Stimulated activated CD4-positive, alpha-beta T cell treated with anti-CD3 and anti-CD28 coated beads, Interleukin-2, amount 100 ng/mL, for 48 hours (primary cell): ENCODE measurements around the gene HENMT1.
"Not testable (repeated sequence)": the region's sequence is repeated elsewhere in the genome, so short reads cannot be mapped to it uniquely, and the experiment has no call there.

ENCODE experiments used
- DNase-seq, 2 donors: peaks; one replicate each; pipeline ENCODE4 v3.0.0-alpha.2; 2020

HENMT1 gene

GRCh38 chr1:108670131-108670773 lies 9.4 kb upstream of the HENMT1 start:
- no peak for DNase-seq

GRCh38 chr1:108669679-108670078 lies 8.8 kb upstream of the HENMT1 start:
- no peak for DNase-seq

GRCh38 chr1:108668777-108669176 lies 7.9 kb upstream of the HENMT1 start:
- no peak for DNase-seq

GRCh38 chr1:108667422-108667821 lies 6.5 kb upstream of the HENMT1 start:
- DNase-seq: not testable (repeated sequence)

- no peak for DNase-seq
Measured at GRCh38 chr1:108665771-108666170, 4.9 kb upstream of the HENMT1 start.

GRCh38 chr1:108665067-108665466 lies 4.2 kb upstream of the HENMT1 start:
- DNase-seq: no peak

- DNase-seq: no peak
Measured at GRCh38 chr1:108664481-108664880, 3.6 kb upstream of the HENMT1 start.

- no peak for DNase-seq
Measured at GRCh38 chr1:108663074-108663473, 2.2 kb upstream of the HENMT1 start.

- no peak for DNase-seq
Measured at GRCh38 chr1:108657356-108658080, 3.4 kb downstream of the HENMT1 start.

GRCh38 chr1:108653431-108654105 lies 7.3 kb downstream of the HENMT1 start:
- DNase-seq: no peak

- DNase-seq: peak; percentile 32 to 41
Measured at GRCh38 chr1:108646648-108647269, 14.1 kb downstream of the HENMT1 start.

- no peak for DNase-seq
Measured at GRCh38 chr1:108646265-108646647, 14.6 kb downstream of the HENMT1 start.

- DNase-seq: no peak
Measured at GRCh38 chr1:108645564-108646184, 15.2 kb downstream of the HENMT1 start.

- peak in 1 of 2 donors; percentile 26 for DNase-seq
Measured at GRCh38 chr1:108644984-108645383, 15.9 kb downstream of the HENMT1 start.

- DNase-seq: no peak
Measured at GRCh38 chr1:108643492-108644335, 17.2 kb downstream of the HENMT1 start.

- DNase-seq: not testable (repeated sequence)
Measured at GRCh38 chr1:108640863-108641262, 20.0 kb downstream of the HENMT1 start.

- DNase-seq: no peak
Measured at GRCh38 chr1:108639899-108640560, 20.9 kb downstream of the HENMT1 start.

GRCh38 chr1:108636876-108637275 lies 24.0 kb downstream of the HENMT1 start:
- no peak for DNase-seq

- DNase-seq: no peak
Measured at GRCh38 chr1:108634521-108634920, 26.4 kb downstream of the HENMT1 start.

GRCh38 chr1:108628665-108629064 lies 32.2 kb downstream of the HENMT1 start:
- no peak for DNase-seq

GRCh38 chr1:108627951-108628350 lies 32.9 kb downstream of the HENMT1 start:
- DNase-seq: no peak

GRCh38 chr1:108627256-108627655 lies 33.6 kb downstream of the HENMT1 start:
- DNase-seq: no peak
